GM12874 (cell line): Measurements from ENCODE around the gene MACF1.

Experiments
- CTCF ChIP-seq: IDR thresholded peaks from 2 replicates; pipeline ENCODE4 v1.5.1; 2011; ENCODE audit warnings: low read depth, mild to moderate bottlenecking, control low read depth, low read length, moderate library complexity; ENCODE audit not compliant: insufficient read depth

The MACF1 gene

GRCh38 chr1:39452081-39452480 lies 247.6 kb downstream of the MACF1 start:
- no peak for TF ChIP-seq CTCF

- TF ChIP-seq CTCF, result no peak
These were observed 248.0 kb downstream of the MACF1 start for GRCh38 chr1:39452540-39452939.

- TF ChIP-seq CTCF, result no peak
These were observed 249.1 kb downstream of the MACF1 start for GRCh38 chr1:39453603-39454002.

GRCh38 chr1:39458991-39459390 lies 254.5 kb downstream of the MACF1 start:
- TF ChIP-seq CTCF, result no peak

- TF ChIP-seq CTCF, result no peak
These were observed 257.6 kb downstream of the MACF1 start for GRCh38 chr1:39462074-39462473.

- no peak for TF ChIP-seq CTCF
These were observed 262.1 kb downstream of the MACF1 start for GRCh38 chr1:39466413-39467107.

- TF ChIP-seq CTCF, result no peak
These were observed 264.7 kb downstream of the MACF1 start for GRCh38 chr1:39469150-39469549.
